Stimulated activated CD8-positive, alpha-beta memory T cell treated with anti-CD3 and anti-CD28 coated beads, Interleukin-15, amount 100 ng/mL, for 4 hours (primary cell): ENCODE measurements around the gene TMEM200A.

Experiments
- DNase-seq, 2 donors: peaks; one replicate each; pipeline ENCODE4 v3.0.0-alpha.2; 2020; ENCODE audit warnings: low read depth in 2 of 2

TMEM200A gene

GRCh38 chr6:130377915-130378314 lies 12.1 kb downstream of the TMEM200A start:
- DNase-seq: no peak

DNA sequence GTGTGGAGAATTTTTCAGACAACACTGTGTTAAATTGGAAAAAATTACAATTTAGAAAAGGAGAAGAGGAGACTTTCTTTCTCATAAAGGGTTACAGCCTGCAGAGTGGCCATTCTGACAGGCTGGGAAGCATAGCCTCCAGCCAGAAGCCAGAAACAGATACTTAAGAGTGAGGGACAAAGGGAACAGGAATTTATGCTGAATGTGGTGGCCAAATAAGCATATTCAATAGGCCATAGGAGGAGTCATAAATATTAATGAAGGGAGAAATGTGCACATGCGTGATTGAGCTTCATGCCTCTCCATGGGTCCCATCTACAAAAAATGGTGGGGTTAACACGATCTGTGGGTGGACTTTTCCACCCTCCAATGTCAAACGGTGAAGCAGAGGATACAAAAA lies 13.4 kb downstream of the TMEM200A start:
- no peak for DNase-seq

DNA sequence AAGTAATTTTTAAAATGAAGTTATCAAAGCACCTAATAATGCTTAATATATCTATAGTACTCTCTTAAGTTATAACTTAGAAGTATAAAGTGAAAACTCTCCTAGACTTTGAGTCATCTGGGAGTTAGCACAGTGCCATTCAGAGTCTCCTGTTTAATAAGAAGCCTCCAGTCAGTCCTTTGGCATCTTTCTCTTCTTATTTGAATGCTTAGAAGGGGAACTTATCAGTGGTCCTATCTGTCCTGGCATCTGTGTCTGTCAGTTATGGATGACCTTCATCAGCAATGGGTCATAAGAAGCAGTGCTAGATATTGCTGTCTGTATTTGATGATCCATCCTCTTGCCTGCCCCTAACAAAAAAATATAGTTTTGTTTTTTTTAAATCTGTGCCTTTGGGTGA lies 15.2 kb downstream of the TMEM200A start:
- no peak for DNase-seq

DNA sequence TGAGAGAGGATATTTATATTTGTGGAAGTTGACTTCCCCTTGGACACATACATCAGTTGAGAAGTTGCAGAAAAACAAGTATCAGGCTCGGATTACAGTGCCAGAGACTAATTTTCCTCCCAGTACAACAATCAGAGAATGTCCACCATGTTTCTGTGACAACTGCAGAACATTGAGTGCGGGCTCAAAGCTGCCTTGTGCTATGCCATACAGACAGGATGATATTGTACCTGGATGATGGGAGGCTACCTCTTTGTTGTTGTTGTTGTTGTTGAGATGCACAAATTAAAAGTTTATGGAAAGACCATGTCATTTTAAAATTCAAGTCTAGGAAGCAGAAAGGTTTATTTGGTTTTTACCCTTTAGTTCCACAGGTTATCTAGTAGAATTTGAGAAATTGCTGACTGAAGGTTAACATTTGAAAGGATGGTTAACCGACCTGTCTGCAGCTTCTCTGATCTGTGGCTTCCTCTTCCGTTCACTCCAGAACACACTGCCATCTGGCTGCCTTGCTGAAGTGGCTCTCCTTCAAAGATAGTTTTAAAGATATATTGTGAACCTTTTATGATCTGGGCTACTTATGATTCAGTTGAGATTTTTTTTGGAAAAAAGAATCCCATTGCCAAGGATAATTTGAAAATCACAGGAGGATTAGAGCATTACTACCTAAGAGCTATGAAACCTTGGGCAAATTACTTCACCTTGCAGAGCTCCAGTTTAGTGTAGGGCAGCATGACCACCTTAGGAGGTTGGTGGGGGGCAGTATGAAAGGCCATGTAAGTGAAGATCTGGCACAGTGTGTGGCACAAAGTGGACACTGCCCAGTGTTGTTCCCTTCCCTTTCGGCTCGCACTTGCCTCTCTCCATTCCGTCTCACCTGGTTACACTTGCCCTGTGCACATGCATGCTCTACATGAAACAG lies 15.9 kb downstream of the TMEM200A start:
- no peak for DNase-seq

- DNase-seq: no peak
Observed at GRCh38 chr6:130382872-130383490, 17.2 kb downstream of the TMEM200A start.

- no peak for DNase-seq
Observed at GRCh38 chr6:130385064-130385695, 19.4 kb downstream of the TMEM200A start.

GRCh38 chr6:130389142-130389541 lies 23.3 kb downstream of the TMEM200A start:
- DNase-seq: no peak

DNA sequence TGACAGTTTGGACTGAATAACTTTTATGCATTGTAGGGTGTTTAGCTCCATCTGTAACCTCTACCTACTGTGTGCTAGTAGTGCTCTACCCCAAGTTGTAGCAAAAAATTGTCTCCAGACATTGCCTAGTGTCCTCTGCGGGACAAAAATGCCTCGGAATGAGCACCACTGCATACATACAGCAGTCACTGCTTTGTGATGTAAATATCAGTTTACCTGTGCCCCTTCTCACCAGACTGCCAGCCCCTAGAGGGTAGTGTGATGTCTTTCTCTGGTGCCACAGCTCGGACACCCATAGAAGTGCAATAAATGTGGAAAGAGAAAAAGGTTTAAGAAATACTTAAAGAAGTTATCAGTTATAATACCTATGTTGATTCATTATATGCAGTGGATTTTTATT lies 25.1 kb downstream of the TMEM200A start:
- DNase-seq: no peak

DNA sequence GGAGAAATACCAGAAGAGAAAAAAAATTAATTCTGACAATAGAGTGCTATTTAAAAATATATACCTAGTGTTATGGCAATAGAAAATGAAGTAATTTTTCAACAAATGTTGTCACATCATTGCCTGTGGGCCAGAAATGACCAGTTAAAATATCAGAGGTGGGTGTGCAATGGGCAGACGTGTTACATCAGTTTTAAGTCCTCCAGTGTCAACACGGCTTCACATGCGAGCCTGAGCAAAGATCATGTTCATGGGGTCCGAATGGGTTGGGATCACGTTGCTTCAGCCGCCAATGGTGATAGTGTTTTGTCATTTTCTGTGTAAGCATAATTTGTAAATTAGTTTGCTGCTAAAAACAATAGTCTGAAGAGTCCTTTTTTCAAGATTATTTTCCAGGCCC lies 27.5 kb downstream of the TMEM200A start:
- DNase-seq: no peak

DNA sequence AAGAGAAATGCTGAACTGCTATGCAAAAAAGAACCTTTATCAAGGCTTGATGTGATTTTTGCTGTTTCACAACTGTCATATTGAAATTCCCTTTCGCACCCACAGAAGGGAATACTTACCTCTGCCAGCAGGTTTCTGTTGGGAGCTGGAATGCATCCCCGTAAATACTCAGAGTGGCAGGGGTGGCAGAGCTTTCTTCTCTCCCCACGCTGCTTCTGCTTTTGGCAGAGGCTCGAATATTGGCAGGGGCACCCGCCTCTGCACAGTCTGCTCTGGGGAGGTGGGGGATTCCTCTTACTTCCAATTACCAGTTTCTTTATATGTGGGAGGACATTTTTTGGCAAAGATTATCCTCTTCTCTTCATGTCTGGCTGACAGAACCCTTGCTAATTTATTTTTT lies 28.4 kb downstream of the TMEM200A start:
- DNase-seq: no peak

GRCh38 chr6:130395164-130395563 lies 29.3 kb downstream of the TMEM200A start:
- no peak for DNase-seq

- no peak for DNase-seq
Observed at GRCh38 chr6:130396722-130397121, 30.9 kb downstream of the TMEM200A start.

DNA sequence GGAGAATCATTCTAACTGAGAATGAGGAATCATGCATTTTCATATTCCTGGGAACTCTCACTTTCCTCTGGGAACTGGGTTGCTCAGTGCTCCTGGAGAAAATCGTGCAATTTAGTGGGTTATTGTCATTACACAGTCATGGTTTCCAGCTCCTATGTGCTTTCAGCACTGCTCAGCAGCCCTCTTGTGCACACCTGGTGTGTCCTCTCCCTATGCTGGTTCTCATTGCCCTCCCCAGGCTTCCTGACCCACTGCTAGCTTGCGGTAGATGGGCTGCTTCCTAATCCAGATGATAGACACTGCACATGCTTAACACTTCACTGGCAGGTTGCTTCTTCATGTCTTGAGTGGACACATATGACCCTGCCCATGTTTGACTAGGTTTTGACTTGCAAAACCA lies 39.7 kb downstream of the TMEM200A start:
- DNase-seq: no peak

- no peak for DNase-seq
Observed at GRCh38 chr6:130407032-130407431, 41.2 kb downstream of the TMEM200A start.

GRCh38 chr6:130409418-130410100 lies 43.7 kb downstream of the TMEM200A start:
- DNase-seq: no peak

GRCh38 chr6:130411481-130411880 lies 45.7 kb downstream of the TMEM200A start:
- DNase-seq: no peak

DNA sequence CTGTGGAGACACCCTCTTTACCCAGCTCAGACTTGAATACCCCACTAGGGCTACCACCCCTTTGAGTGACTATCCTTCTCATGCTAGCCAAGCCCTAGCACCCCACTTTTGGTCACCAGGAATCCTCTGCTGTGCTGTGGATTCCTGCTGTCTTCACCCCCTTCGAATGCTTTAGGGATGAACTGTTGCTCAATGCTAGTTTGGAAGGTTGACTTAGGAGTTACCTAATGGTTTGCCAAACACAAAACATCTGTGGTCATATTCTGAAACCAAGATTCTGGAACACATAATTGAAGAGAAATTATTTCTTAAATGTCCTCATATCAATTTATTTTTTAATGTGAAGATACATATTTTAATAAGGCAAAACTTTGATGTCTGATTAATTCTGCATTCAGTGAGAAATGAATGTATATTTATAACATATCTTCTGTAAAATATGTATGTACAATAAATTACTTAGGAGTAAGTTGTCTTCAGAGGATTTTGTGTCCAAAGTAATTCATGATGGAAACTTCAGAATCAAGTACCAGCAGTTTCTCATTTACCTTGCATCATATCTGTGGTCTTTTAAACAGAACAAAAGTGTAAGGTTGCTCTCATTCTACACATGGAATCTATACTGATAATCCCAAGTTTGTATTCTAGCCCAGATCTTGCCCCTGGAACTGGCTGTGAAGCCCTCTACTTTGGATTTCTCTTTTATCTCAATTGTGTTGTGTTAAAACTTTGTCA lies 46.9 kb downstream of the TMEM200A start:
- DNase-seq: no peak

DNA sequence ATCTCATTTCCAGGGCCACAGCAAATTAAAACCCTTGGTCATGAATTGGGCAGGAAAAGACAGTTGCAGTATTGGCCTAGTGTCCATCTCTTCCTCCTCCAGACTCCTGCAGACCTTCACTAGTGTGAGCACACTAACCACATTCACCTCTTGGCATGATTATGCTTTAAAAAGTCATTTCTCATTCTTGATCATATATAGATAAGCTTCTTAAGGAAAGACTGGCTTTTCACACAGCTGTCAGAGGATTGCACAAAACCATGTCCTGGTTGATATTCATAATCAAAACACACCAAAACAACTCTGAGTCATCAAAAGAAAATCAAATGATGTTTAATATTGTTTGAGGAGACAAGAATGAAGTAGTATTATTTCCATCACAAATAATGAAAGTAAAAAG lies 52.1 kb downstream of the TMEM200A start:
- DNase-seq: no peak

DNA sequence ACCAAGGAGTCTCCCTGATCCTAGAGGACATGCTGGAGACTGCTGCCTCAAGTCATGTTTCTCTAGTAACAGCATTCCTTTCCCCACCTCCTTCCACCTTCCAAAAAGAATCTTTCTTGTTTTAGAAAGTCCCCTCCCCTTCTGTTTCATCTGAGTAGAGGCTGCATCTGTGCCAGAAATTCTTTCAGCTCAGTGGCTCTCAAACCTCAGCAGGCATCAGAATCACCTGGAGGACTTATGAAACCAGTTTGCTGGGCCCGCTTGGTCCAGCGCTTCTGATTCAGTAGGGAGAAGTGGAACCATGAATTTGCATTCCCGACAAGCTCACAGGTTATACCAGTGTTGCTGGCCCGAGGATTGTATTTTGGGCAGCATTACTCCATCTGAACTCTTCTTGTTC lies 55.1 kb downstream of the TMEM200A start:
- no peak for DNase-seq

DNA sequence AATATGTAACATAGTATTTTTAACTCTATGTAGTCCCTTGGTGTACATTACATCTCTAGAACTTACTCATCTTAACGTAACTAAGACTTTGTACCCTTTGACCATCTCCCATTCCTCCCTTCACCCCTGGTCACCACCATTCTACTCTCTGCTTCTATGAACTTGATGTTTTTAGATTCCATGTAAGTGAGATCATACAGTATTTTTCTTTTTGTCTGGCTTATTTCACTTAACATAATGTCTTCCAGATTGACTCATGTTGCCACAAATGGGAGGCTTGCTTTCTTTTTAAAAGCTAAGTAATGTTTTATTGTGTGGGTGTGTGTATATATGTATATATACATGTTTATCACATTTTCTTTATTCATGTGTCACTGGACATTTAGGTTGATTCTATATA lies 55.8 kb downstream of the TMEM200A start:
- no peak for DNase-seq

DNA sequence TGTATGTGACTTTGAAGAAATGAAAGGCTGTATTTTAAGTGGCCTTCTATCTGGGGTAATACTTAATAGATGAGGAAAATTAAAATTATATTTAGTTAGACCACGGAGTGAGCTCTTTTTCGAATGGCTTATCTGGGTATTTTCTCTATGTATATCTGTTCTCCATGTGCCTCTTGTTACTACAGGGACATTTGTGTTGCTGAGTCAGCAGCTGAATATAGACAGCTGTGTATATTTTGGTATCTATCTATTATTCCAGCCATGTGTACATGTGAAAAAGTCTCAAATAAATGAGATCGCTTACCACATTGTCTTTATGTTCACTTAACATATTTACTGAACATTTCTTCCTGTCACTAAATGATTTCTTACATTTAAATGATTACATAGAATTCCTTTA lies 57.2 kb downstream of the TMEM200A start:
- DNase-seq: no peak

DNA sequence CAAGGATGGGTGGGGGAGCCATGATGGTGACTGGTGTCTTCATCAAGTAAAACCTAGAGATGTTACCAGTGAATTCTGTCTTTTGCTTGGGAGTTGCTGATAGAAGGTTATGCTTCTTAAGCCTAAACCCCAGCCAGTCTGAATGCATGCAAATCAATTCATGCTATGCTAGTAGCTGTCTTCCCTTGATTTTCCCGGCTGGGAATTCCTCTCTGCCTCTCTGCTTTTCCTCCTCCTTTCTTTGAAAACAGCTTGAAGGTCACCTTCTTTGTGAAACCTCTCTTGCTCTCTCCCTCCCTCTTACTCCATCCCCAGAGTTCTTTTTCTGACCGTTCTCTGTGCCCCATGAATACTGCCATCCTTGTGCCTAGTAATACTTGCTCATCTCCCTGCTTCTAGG lies 58.9 kb downstream of the TMEM200A start:
- DNase-seq: no peak
